Uterus (tissue), 2 donors: ENCODE measurements around the gene KRTAP10-12.
"Not testable (repeated sequence)": the region's sequence is repeated elsewhere in the genome, so short reads cannot be mapped to it uniquely, and the experiment has no call there.

Experiments
- CTCF ChIP-seq, 4 experiments: fragments of 200-600 bp in 2 of 4; fragments of 450-650 bp in 2 of 4; sonication (generic) in 2 of 4; IDR thresholded peaks; one replicate each; pipeline ENCODE4 v1.5.1; 2016 to 2019; ENCODE audit warnings: antibody characterized with exemption in 4 of 4, mild to moderate bottlenecking in 2 of 4, moderate library complexity in 1 of 4
- POLR2A ChIP-seq, 2 donors: fragments of 450-650 bp; IDR thresholded peaks; one replicate each; pipeline ENCODE4 v1.6.1; 2016; ENCODE audit warnings: antibody characterized with exemption in 2 of 2, mild to moderate bottlenecking in 1 of 2, moderate library complexity in 1 of 2

GRCh38 chr21:44689740-44690139 lies 7.2 kb upstream of the KRTAP10-12 start:
- TF ChIP-seq CTCF, POLR2A (IDR thresholded peaks at IDR 0.05): not testable (repeated sequence)
